Astrocyte (in vitro differentiated cells and primary cell): ENCODE results near the gene FBXW2. TPM values are rescaled to one million over a fixed set of nuclear protein-coding genes. Genes with fewer than 3 reads are reported as not detected.
A peak's percentile ranks its signal among the peaks of the same experiment; 100 is the strongest.

ENCODE experiments used
- DNase-seq: peaks from one replicate; pipeline ENCODE4 v3.0.0-alpha.2; 2010; ENCODE audit warnings: low read depth
- FAIRE-seq: peaks from 2 replicates; lab custom pipeline; 2011; peaks lifted over from hg19 to GRCh38; lab: Jason Lieb, UNC
- H2AFZ ChIP-seq: 2 replicates; pipeline ENCODE4 v1.6.0; 2012; ENCODE audit warnings: low read depth, low read length, inconsistent platforms
- H3K27ac ChIP-seq: 2 replicates; pipeline ENCODE4 v1.5.1; 2011; ENCODE audit warnings: low read depth, low read length, inconsistent platforms
- H3K27me3 ChIP-seq: 2 replicates; pipeline ENCODE4 v1.6.0; 2011; ENCODE audit warnings: low read length, inconsistent platforms; ENCODE audit not compliant: insufficient read depth
- H3K36me3 ChIP-seq: 2 replicates; pipeline ENCODE4 v1.5.1; 2011; ENCODE audit warnings: low read length, inconsistent platforms; ENCODE audit not compliant: insufficient read depth
- H3K4me1 ChIP-seq: 2 replicates; pipeline ENCODE4 v1.5.1; 2011; ENCODE audit warnings: low read length, inconsistent platforms; ENCODE audit not compliant: insufficient read depth
- H3K4me2 ChIP-seq: 2 replicates; pipeline ENCODE4 v1.6.0; 2012; ENCODE audit warnings: low read length, inconsistent platforms
- H3K4me3 ChIP-seq: 2 replicates; pipeline ENCODE4 v1.5.1; 2011; ENCODE audit warnings: low read depth, mild to moderate bottlenecking, low read length, inconsistent platforms; ENCODE audit not compliant: insufficient read depth
- H3K79me2 ChIP-seq: 2 replicates; pipeline ENCODE4 v1.6.0; 2012; ENCODE audit warnings: mild to moderate bottlenecking, low read length, inconsistent platforms; ENCODE audit not compliant: insufficient read depth
- H3K9ac ChIP-seq: 2 replicates; pipeline ENCODE4 v1.6.0; 2012; ENCODE audit warnings: mild to moderate bottlenecking, low read length, inconsistent platforms
- H3K9me3 ChIP-seq: 2 replicates; pipeline ENCODE4 v1.5.1; 2012; ENCODE audit warnings: low read depth, mild to moderate bottlenecking, low read length, inconsistent platforms; ENCODE audit not compliant: insufficient read depth
- H4K20me1 ChIP-seq: 2 replicates; pipeline ENCODE4 v1.6.0; 2012; ENCODE audit warnings: low read length, inconsistent platforms; ENCODE audit not compliant: insufficient read depth
- H3K27ac Mint-ChIP-seq: one replicate; pipeline ENCODE4 v1.8.0; 2021; ENCODE audit warnings: mild to moderate bottlenecking, mixed read lengths; ENCODE audit not compliant: unreplicated experiment
- H3K27me3 Mint-ChIP-seq: one replicate; pipeline ENCODE4 v1.8.0; 2021; ENCODE audit warnings: low read depth, mixed read lengths; ENCODE audit not compliant: unreplicated experiment
- H3K36me3 Mint-ChIP-seq: one replicate; pipeline ENCODE4 v1.8.0; 2021; ENCODE audit warnings: low read depth, mixed read lengths; ENCODE audit not compliant: unreplicated experiment
- H3K4me1 Mint-ChIP-seq: one replicate; pipeline ENCODE4 v1.8.0; 2021; ENCODE audit warnings: low read depth, mixed read lengths; ENCODE audit not compliant: unreplicated experiment
- H3K4me3 Mint-ChIP-seq: one replicate; pipeline ENCODE4 v1.8.0; 2021; ENCODE audit warnings: mild to moderate bottlenecking, moderate library complexity, mixed read lengths; ENCODE audit not compliant: unreplicated experiment
- H3K9me3 Mint-ChIP-seq: one replicate; pipeline ENCODE4 v1.8.0; 2021; ENCODE audit warnings: mild to moderate bottlenecking, mixed read lengths; ENCODE audit not compliant: unreplicated experiment
- EZH2 ChIP-seq: IDR thresholded peaks from 2 replicates; pipeline ENCODE4 v1.6.1; 2012; ENCODE audit warnings: mild to moderate bottlenecking, low read length, inconsistent platforms; ENCODE audit not compliant: insufficient read depth
- total RNA-seq: library from RNA; stranded (reverse); gene quantifications from 2 replicates; pipeline ENCODE4 v1.2.1, GENCODE V29; 2021
- TF ChIP-seq, protein P1 (sequence below): IDR thresholded peaks from 2 replicates; pipeline ENCODE4 v1.5.1; 2011; ENCODE audit warnings: low read depth, mild to moderate bottlenecking, inconsistent platforms, low read length, moderate library complexity; ENCODE audit not compliant: insufficient read depth

The FBXW2 gene
- total RNA-seq, 1 donor from 2014 or later = 65.7 TPM

DNA sequence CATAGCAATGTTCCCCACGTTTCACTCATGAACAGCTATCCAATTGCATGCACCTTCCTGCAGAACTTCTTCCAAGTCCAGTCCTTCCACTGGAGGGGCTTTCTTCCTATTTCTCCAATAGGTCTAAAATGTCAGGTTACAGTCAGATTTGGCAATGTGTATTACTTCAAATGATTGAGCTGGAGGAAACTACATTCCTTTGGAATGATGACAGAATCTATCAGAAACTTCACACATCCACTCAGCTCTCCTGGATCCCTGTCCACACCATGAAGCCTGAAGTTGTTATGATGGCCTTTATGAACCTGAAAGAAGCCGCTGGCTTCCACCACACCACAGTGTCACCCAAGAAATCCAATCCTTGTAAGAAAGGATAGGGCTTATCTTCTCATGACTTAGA, 32.2 kb downstream of the FBXW2 start:
- no peak for TF ChIP-seq EZH2
- TF ChIP-seq, protein P1, sequence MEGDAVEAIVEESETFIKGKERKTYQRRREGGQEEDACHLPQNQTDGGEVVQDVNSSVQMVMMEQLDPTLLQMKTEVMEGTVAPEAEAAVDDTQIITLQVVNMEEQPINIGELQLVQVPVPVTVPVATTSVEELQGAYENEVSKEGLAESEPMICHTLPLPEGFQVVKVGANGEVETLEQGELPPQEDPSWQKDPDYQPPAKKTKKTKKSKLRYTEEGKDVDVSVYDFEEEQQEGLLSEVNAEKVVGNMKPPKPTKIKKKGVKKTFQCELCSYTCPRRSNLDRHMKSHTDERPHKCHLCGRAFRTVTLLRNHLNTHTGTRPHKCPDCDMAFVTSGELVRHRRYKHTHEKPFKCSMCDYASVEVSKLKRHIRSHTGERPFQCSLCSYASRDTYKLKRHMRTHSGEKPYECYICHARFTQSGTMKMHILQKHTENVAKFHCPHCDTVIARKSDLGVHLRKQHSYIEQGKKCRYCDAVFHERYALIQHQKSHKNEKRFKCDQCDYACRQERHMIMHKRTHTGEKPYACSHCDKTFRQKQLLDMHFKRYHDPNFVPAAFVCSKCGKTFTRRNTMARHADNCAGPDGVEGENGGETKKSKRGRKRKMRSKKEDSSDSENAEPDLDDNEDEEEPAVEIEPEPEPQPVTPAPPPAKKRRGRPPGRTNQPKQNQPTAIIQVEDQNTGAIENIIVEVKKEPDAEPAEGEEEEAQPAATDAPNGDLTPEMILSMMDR = no peak
- H3K79me2 ChIP-seq = no peaks in the 10 kb centered on the region
- no peaks in the 10 kb centered on the region for H3K9me3 ChIP-seq
- no peak overlapping the region for H2AFZ ChIP-seq
- no peak overlapping the region for H3K27ac ChIP-seq
- Mint-ChIP-seq H3K36me3 (peaks cover 7% of the 10 kb centered on the region), H3K9me3 (no peaks in the 10 kb centered on the region), H3K27ac (no peak overlapping the region), H3K27me3 (no peaks in the 10 kb centered on the region), H3K4me1 (peaks cover 6% of the 10 kb centered on the region), H3K4me3 (peak overlapping the region; percentile 55)
- no peak overlapping the region for H3K4me3 ChIP-seq
- no peaks in the 10 kb centered on the region for H3K27me3 ChIP-seq
- H4K20me1 ChIP-seq = peaks cover 18% of the 10 kb centered on the region
- peaks cover 25% of the 10 kb centered on the region for H3K36me3 ChIP-seq
- FAIRE-seq (peak; percentile 52), DNase-seq (no peak)
- no peak overlapping the region for H3K4me2 ChIP-seq
- no peak overlapping the region for H3K9ac ChIP-seq
- no peaks in the 10 kb centered on the region for H3K4me1 ChIP-seq

DNA sequence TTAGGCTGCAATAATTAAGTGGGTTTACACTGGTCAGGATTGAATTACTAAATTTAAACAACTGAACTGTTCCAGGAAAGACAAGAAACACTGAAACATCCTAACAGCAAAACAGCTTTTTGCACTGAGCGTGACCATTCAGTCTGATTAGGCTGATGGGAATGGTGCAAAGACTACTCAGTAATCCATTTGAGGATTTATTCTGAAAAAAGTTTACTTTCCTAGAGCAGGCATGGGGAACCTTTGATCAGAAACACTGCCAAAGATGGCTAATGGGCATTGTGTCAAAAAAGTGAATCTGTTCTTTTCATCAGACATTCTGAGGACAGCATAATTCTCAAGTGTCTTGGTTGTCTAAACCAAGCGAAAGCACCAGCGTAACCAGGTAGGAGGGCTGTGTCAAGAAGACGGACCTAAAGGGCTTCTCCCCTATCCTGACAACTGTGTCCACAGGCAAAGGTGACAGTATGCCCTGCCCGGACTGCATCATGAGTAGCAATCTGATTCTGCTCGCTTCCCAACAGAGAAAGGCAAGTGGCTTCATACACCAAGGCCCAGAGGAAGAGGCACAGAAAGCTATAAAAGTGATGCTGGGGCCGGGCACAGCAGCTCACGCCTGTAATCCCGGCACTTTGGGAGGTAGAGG, 33.3 kb downstream of the FBXW2 start:
- TF ChIP-seq EZH2 = no peak
- TF ChIP-seq, protein P1 = no peak
- peaks cover 22% of the 10 kb centered on the region for H3K36me3 ChIP-seq
- H3K27ac Mint-ChIP-seq = no peak overlapping the region
- H3K79me2 ChIP-seq = no peaks in the 10 kb centered on the region
- no peaks in the 10 kb centered on the region for H3K4me1 ChIP-seq
- H3K4me1 Mint-ChIP-seq = peaks cover 6% of the 10 kb centered on the region
- H3K27ac ChIP-seq = no peak overlapping the region
- H3K9ac ChIP-seq = no peak overlapping the region
- no peak overlapping the region for H3K4me3 ChIP-seq
- no peak overlapping the region for H3K4me3 Mint-ChIP-seq
- no peaks in the 10 kb centered on the region for H3K27me3 Mint-ChIP-seq
- H2AFZ ChIP-seq = no peak overlapping the region
- peaks cover 18% of the 10 kb centered on the region for H4K20me1 ChIP-seq
- H3K9me3 Mint-ChIP-seq = no peaks in the 10 kb centered on the region
- no peak overlapping the region for H3K4me2 ChIP-seq
- H3K36me3 Mint-ChIP-seq = peaks cover 3% of the 10 kb centered on the region
- no peaks in the 10 kb centered on the region for H3K27me3 ChIP-seq
- FAIRE-seq = no peak
- DNase-seq = no peak
- H3K9me3 ChIP-seq = no peaks in the 10 kb centered on the region

DNA sequence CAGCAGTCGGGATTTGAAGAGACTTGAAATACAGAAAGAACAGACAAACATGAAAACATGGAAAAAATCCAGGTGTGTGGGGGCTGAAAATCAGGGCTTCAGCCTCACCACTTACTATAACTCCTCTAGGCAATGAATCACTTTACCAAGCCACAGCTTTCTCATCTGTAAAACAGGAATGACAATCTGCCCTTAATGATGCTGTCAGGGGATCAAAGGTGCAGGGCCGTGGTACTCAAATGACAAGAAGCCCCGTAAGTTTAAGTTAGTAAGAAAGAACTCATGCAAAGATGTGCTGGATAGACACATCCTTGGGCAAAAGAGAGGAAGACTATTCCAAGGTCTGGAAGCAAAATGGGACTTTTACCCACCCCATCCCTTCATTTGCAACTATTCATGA, 34.7 kb downstream of the FBXW2 start:
- no peaks in the 10 kb centered on the region for H3K9me3 ChIP-seq
- H3K4me2 ChIP-seq = no peak overlapping the region
- H3K4me1 ChIP-seq = no peaks in the 10 kb centered on the region
- DNase-seq (no peak), FAIRE-seq (no peak)
- TF ChIP-seq EZH2 = no peak
- TF ChIP-seq, protein P1 = no peak
- H4K20me1 ChIP-seq = peaks cover 18% of the 10 kb centered on the region
- Mint-ChIP-seq H3K36me3 (no peaks in the 10 kb centered on the region), H3K27me3 (no peaks in the 10 kb centered on the region), H3K27ac (no peak overlapping the region), H3K9me3 (no peaks in the 10 kb centered on the region), H3K4me3 (no peak overlapping the region), H3K4me1 (peaks cover 6% of the 10 kb centered on the region)
- H3K4me3 ChIP-seq = no peak overlapping the region
- no peak overlapping the region for H3K27ac ChIP-seq
- no peaks in the 10 kb centered on the region for H3K27me3 ChIP-seq
- H3K9ac ChIP-seq = no peak overlapping the region
- no peaks in the 10 kb centered on the region for H3K79me2 ChIP-seq
- H3K36me3 ChIP-seq = peaks cover 16% of the 10 kb centered on the region
- H2AFZ ChIP-seq = no peak overlapping the region
